Naive thymus-derived CD4-positive, alpha-beta T cell (primary cell): ENCODE measurements around the gene CNGA1. TPM values are rescaled to one million over a fixed set of nuclear protein-coding genes. Genes with fewer than 3 reads are reported as not detected.
"Not testable (repeated sequence)": the region's sequence is repeated elsewhere in the genome, so short reads cannot be mapped to it uniquely, and the experiment has no call there.

ENCODE experiments used
- ATAC-seq: fragments of 150-1000 bp; cut with Tn5 transposase; 2 replicates; pipeline ENCODE4 v1.10.0; 2021; ENCODE audit warnings: mild to moderate bottlenecking, moderate library complexity
- CTCF ChIA-PET: fragments of 350-600 bp; sonication (Branson Sonifier 250); formaldehyde crosslinking; loops from one replicate; lab custom pipeline; 2021; ENCODE audit warnings: antibody characterized with exemption; lab: Charles Lee
- POLR2A ChIA-PET: fragments of 350-600 bp; sonication (Branson Sonifier 250); formaldehyde crosslinking; loops from one replicate; lab custom pipeline; 2021; ENCODE audit warnings: antibody characterized with exemption, inconsistent platforms; lab: Charles Lee
- DNase-seq, 9 donors: peaks; one replicate each; pipeline versions ENCODE4 v3.0.0 to v3.0.0-alpha.2; 2020 to 2022; ENCODE audit warnings: mixed read lengths in 1 of 9
- H3K27ac ChIP-seq: one replicate; pipeline ENCODE4 v1.7.0; 2013; ENCODE audit warnings: mild to moderate bottlenecking, low read depth, low read length, moderate library complexity
- H3K27me3 ChIP-seq, 2 donors: one replicate each; pipeline ENCODE4 v1.7.0; 2013; ENCODE audit warnings: low read length in 2 of 2, mild to moderate bottlenecking in 2 of 2, moderate library complexity in 2 of 2; ENCODE audit not compliant: control insufficient read depth in 2 of 2, insufficient read depth in 2 of 2
- H3K36me3 ChIP-seq, 3 experiments: 1 replicate in 2 of 3; 2 replicates in 1 of 3; pipeline ENCODE4 v1.7.0; 2013; ENCODE audit warnings: low read length in 3 of 3, mild to moderate bottlenecking in 3 of 3, moderate library complexity in 1 of 3; ENCODE audit not compliant: insufficient read depth in 3 of 3, control insufficient read depth in 2 of 3
- H3K4me1 ChIP-seq, 2 donors: one replicate each; pipeline ENCODE4 v1.7.0; 2013; ENCODE audit warnings: low read length in 2 of 2, mild to moderate bottlenecking in 2 of 2, moderate library complexity in 1 of 2; ENCODE audit not compliant: control insufficient read depth in 2 of 2, insufficient read depth in 2 of 2
- H3K4me3 ChIP-seq: 2 replicates; pipeline ENCODE4 v1.7.0; 2013; ENCODE audit warnings: mild to moderate bottlenecking, low read length
- H3K9me3 ChIP-seq, 3 experiments: 1 replicate in 2 of 3; 2 replicates in 1 of 3; pipeline ENCODE4 v1.7.0; 2013; ENCODE audit warnings: low read length in 3 of 3; ENCODE audit not compliant: control insufficient read depth in 2 of 3
- H3K27ac Mint-ChIP-seq, 9 donors: one replicate each; pipeline ENCODE4 v1.8.0; 2020 to 2022; ENCODE audit warnings: mixed read lengths in 9 of 9, mild to moderate bottlenecking in 8 of 9, moderate library complexity in 5 of 9, inconsistent platforms in 2 of 9
- H3K27me3 Mint-ChIP-seq, 5 donors: one replicate each; pipeline ENCODE4 v1.8.0; 2021 to 2022; ENCODE audit warnings: mixed read lengths in 5 of 5, mild to moderate bottlenecking in 1 of 5
- H3K36me3 Mint-ChIP-seq, 5 donors: one replicate each; pipeline ENCODE4 v1.8.0; 2020 to 2022; ENCODE audit warnings: mixed read lengths in 5 of 5, mild to moderate bottlenecking in 3 of 5, inconsistent platforms in 1 of 5
- H3K4me1 Mint-ChIP-seq, 7 donors: one replicate each; pipeline ENCODE4 v1.8.0; 2020 to 2022; ENCODE audit warnings: mixed read lengths in 7 of 7, mild to moderate bottlenecking in 3 of 7, inconsistent platforms in 1 of 7
- H3K4me3 Mint-ChIP-seq, 10 donors: one replicate each; pipeline ENCODE4 v1.8.0; 2020 to 2022; ENCODE audit warnings: mild to moderate bottlenecking in 10 of 10, mixed read lengths in 10 of 10, moderate library complexity in 6 of 10, inconsistent platforms in 2 of 10
- H3K9me3 Mint-ChIP-seq, 11 donors: one replicate each; pipeline ENCODE4 v1.8.0; 2020 to 2022; ENCODE audit warnings: mixed read lengths in 11 of 11, mild to moderate bottlenecking in 4 of 11, inconsistent platforms in 1 of 11, moderate library complexity in 1 of 11
- intact Hi-C, 2 donors: fragments of 100-400 bp; cut with micrococcal nuclease; formaldehyde crosslinking; loops; one replicate each; pipeline ENCODE4 v1.15.1; 2023
- polyA plus RNA-seq, 2 donors: library from polyadenylated mRNA; unstranded; fragments of 300-500 nt; fragmentation: Illumina TruSeq; gene quantifications; one replicate each; pipeline ENCODE4 v1.2.3, GENCODE V29; 2021
- total RNA-seq, 6 experiments: library from RNA in 5 of 6; stranded (reverse) in 5 of 6; gene quantifications; 1 replicate in 5 of 6; 2 replicates in 1 of 6; pipeline ENCODE4 v1.2.3 and lab custom pipeline; 2021 to 2026

CNGA1 gene
- total and polyA plus RNA-seq, 7 experiments from 2014 or later, result 0.49 TPM; not detected in 6

- Mint-ChIP-seq H3K4me1 (no peaks in the 10 kb centered on the region), H3K27me3 (peaks cover 0 to 14% (median 5%) of the 10 kb centered on the region in 5 donors), H3K27ac (no peak overlapping the region), H3K4me3 (no peak overlapping the region), H3K9me3 (peaks cover 0 to 34% (median 7%) of the 10 kb centered on the region in 11 donors), H3K36me3 (peaks cover 0 to 6% (median 0%) of the 10 kb centered on the region in 5 donors)
- Histone ChIP-seq H3K4me3 (no peak overlapping the region), H3K4me1 (no peaks in the 10 kb centered on the region), H3K9me3 (peaks cover 0 to 4% (median 0%) of the 10 kb centered on the region in 3 experiments), H3K27ac (no peak overlapping the region), H3K36me3 (no peaks in the 10 kb centered on the region), H3K27me3 (no peaks in the 10 kb centered on the region)
- CTCF ChIA-PET, result no interaction called here
- intact Hi-C loops, result no loop called here
- POLR2A ChIA-PET, result no interaction called here
- DNase-seq (no peak), ATAC-seq (no peak)
Observed at GRCh38 chr4:48008021-48008596, 8.4 kb downstream of the CNGA1 start.

DNA sequence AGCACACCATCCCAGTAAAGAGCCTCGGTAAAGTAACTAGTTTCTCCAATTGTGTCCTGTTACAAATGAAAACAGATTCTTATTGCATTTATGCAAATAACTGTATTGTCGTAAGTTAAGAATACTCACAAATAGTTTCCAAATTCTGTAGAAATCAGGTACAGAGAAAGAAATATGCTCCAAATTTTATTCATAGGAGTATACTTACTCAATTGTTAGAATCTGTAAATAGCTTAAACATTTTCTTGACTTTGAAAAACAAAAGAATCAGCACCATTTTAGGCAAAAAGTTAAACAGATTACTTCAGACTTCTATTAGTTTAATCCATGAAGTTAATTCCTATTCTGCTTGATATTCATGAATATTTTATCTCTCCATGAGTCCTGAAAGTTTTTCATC is 10.7 kb downstream of the CNGA1 start:
- CTCF ChIA-PET, result no interaction called here
- no peak overlapping the region for H3K27ac Mint-ChIP-seq
- Histone ChIP-seq H3K4me3 (no peak overlapping the region), H3K36me3 (no peaks in the 10 kb centered on the region), H3K27me3 (no peaks in the 10 kb centered on the region), H3K27ac (no peak overlapping the region), H3K9me3 (peaks cover 0 to 4% (median 0%) of the 10 kb centered on the region in 3 experiments), H3K4me1 (no peaks in the 10 kb centered on the region)
- no peak overlapping the region for H3K4me3 Mint-ChIP-seq
- peaks cover 0 to 4% (median 0%) of the 10 kb centered on the region in 5 donors for H3K36me3 Mint-ChIP-seq
- H3K27me3 Mint-ChIP-seq, result peaks cover 0 to 7% (median 3%) of the 10 kb centered on the region in 5 donors
- ATAC-seq (no peak), DNase-seq (no peak)
- POLR2A ChIA-PET, result no interaction called here
- H3K4me1 Mint-ChIP-seq, result no peaks in the 10 kb centered on the region
- intact Hi-C loops, result no loop called here
- H3K9me3 Mint-ChIP-seq, result peaks cover 0 to 34% (median 5%) of the 10 kb centered on the region in 11 donors

DNA sequence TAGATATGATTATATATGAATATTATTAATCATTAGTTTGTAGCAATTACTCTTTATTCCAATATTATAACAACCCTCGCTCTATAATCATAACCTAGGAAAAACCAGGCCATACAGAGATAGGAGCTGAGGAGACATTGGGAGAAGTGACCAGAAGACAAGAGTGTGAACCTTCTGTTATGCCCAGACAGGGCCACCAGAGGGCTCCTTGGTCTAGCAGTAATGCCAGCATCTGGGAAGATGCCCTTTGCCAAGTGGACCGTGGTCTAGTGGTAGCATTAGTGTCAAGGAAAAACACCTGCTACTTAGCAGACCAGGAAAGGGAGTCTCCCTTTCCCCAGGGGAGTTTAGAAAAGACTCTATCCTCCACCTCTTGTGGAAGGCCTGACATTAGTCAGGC is 12.9 kb downstream of the CNGA1 start:
- peak in 1 of 9 donors; percentile 35 for DNase-seq

DNA sequence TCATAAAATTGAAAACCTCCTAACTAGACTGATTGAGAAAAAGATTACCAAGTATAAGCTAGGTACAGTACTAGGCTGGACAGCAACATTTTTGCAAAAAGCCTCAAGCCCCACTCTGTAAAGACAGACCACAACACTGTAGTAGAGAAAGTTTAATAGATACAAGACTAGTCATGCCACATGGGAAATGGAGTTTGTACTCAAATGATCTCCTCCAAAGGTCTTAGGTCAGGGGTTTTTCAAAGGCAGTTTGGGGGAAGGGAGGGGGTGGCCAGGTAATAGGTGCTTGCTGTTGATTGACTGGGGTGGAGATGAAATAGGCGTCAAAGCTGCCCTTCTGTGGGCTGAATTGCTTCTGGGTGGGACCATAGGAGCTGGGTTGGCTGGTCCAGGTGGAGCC is 14.2 kb downstream of the CNGA1 start:
- Mint-ChIP-seq H3K4me3 (no peak overlapping the region), H3K27ac (no peak overlapping the region), H3K27me3 (peaks cover 0 to 8% (median 5%) of the 10 kb centered on the region in 5 donors), H3K9me3 (peaks cover 2 to 32% (median 11%) of the 10 kb centered on the region in 11 donors), H3K4me1 (no peaks in the 10 kb centered on the region), H3K36me3 (peaks cover 0 to 4% (median 4%) of the 10 kb centered on the region in 5 donors)
- DNase-seq (no peak), ATAC-seq (no peak)
- Histone ChIP-seq H3K27ac (no peak overlapping the region), H3K4me3 (no peak overlapping the region), H3K4me1 (no peaks in the 10 kb centered on the region), H3K27me3 (no peaks in the 10 kb centered on the region), H3K36me3 (no peaks in the 10 kb centered on the region), H3K9me3 (peaks cover 0 to 5% (median 1%) of the 10 kb centered on the region in 3 experiments)
- intact Hi-C loops, result no loop called here
- ChIA-PET POLR2A (no interaction called here), CTCF (interaction anchor here (0.7 to 1.7 kb wide), 2 partner anchors 16 to 138 kb away, joined by 3 to 6 read pairs; no protein-coding TSS in a partner anchor)

More for the DNA sequence above, 12.9 kb downstream of the CNGA1 start:
- ChIA-PET POLR2A (interaction anchor here (0.6 kb wide), 1 partner anchor 80 kb away, joined by 3 read pairs; no protein-coding TSS in a partner anchor), CTCF (interaction anchor here (0.8 to 1.7 kb wide), 4 partner anchors 13 to 137 kb away, joined by 3 to 6 read pairs (median 4); partner anchors contain the start of genes CNGA1 and NIPAL1)
- H3K9me3 ChIP-seq, H3K36me3 ChIP-seq, H3K4me3 Mint-ChIP-seq, H3K4me3 ChIP-seq, H3K4me1 Mint-ChIP-seq, H3K27me3 ChIP-seq, H3K36me3 Mint-ChIP-seq, H3K27me3 Mint-ChIP-seq, H3K4me1 ChIP-seq, H3K27ac ChIP-seq, ATAC-seq, H3K27ac Mint-ChIP-seq: not testable (repeated sequence)
- intact Hi-C loops, result loop anchor here (1.0 kb wide), 3 partner anchors 84 to 138 kb away; no protein-coding TSS in a partner anchor
- peaks cover 0 to 37% (median 7%) of the 10 kb centered on the region in 11 donors for H3K9me3 Mint-ChIP-seq

- H3K27ac Mint-ChIP-seq, result no peak overlapping the region
- POLR2A ChIA-PET, result no interaction called here
- H3K36me3 Mint-ChIP-seq, result peaks cover 0 to 9% (median 7%) of the 10 kb centered on the region in 5 donors
- CTCF ChIA-PET, result no interaction called here
- peaks cover 3 to 33% (median 17%) of the 10 kb centered on the region in 11 donors for H3K9me3 Mint-ChIP-seq
- DNase-seq (no peak), ATAC-seq (no peak)
- Histone ChIP-seq H3K27ac (no peak overlapping the region), H3K27me3 (no peaks in the 10 kb centered on the region), H3K4me1 (peaks cover 0 to 6% of the 10 kb centered on the region in 2 donors), H3K4me3 (no peak overlapping the region), H3K9me3 (peaks cover 0 to 5% (median 0%) of the 10 kb centered on the region in 3 experiments), H3K36me3 (no peaks in the 10 kb centered on the region)
- intact Hi-C loops, result no loop called here
- H3K4me1 Mint-ChIP-seq, result peaks cover 4 to 27% (median 19%) of the 10 kb centered on the region in 7 donors
- H3K4me3 Mint-ChIP-seq, result no peak overlapping the region
- peaks cover 0 to 9% (median 4%) of the 10 kb centered on the region in 5 donors for H3K27me3 Mint-ChIP-seq
Observed at GRCh38 chr4:47996021-47996420, 20.5 kb downstream of the CNGA1 start.

DNA sequence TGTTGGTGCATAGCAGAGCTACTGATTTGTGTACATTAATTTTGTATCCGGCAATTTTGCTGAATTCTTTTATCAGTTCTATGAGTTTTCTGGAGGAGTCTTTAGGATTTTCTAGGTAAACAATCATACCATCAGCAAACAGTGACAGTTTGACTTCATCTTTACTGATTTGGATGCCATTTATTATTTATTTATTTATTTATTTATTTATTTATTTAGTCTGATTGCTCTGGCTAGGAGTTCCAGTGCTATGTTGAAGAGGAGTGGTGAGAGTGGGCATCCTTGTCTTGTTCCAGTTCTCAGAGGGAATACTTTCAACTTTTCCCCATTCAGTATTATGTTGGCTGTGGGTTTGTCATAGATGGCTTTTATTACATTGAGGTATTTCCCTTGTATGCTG is 24.0 kb downstream of the CNGA1 start:
- DNase-seq, POLR2A ChIA-PET, H3K4me3 Mint-ChIP-seq, H3K4me3 ChIP-seq, intact Hi-C loops, ATAC-seq, H3K27ac Mint-ChIP-seq, CTCF ChIA-PET, H3K27ac ChIP-seq, H3K4me1 ChIP-seq, H3K36me3 ChIP-seq, H3K9me3 ChIP-seq, H3K27me3 ChIP-seq: not testable (repeated sequence)
- peaks cover 0 to 16% (median 3%) of the 10 kb centered on the region in 5 donors for H3K36me3 Mint-ChIP-seq
- H3K9me3 Mint-ChIP-seq, result peaks cover 4 to 45% (median 23%) of the 10 kb centered on the region in 11 donors
- H3K27me3 Mint-ChIP-seq, result peaks cover 0 to 11% (median 7%) of the 10 kb centered on the region in 5 donors
- H3K4me1 Mint-ChIP-seq, result peaks cover 4 to 27% (median 19%) of the 10 kb centered on the region in 7 donors
